Astrocyte of the spinal cord (primary cell): ENCODE data around the gene PSAPL1.
"Not testable (repeated sequence)": the region's sequence is repeated elsewhere in the genome, so short reads cannot be mapped to it uniquely, and the experiment has no call there.

Experiments
- DNase-seq: peaks from one replicate; pipeline ENCODE4 v3.0.0; 2011; ENCODE audit warnings: low read depth, low spot score
- H3K4me3 ChIP-seq: 2 replicates; pipeline ENCODE4 v1.5.1; 2011; ENCODE audit warnings: low read depth, mild to moderate bottlenecking, low read length, moderate library complexity
- CTCF ChIP-seq: IDR thresholded peaks from 2 replicates; pipeline ENCODE4 v1.5.1; 2012; ENCODE audit warnings: low read depth, mild to moderate bottlenecking, low read length, inconsistent platforms
- in situ Hi-C: cut with HindIII; loops from 2 replicates; pipeline ENCODE4 v1.10.0; 2017; ENCODE audit warnings: low sequenced_read_pairs

PSAPL1 gene

GRCh38 chr4:7457201-7458065 lies 22.7 kb upstream of the PSAPL1 start:
- H3K4me3 ChIP-seq = no peak overlapping the region
- no peak for TF ChIP-seq CTCF
- in situ Hi-C loops = no loop called here
- no peak for DNase-seq

DNA sequence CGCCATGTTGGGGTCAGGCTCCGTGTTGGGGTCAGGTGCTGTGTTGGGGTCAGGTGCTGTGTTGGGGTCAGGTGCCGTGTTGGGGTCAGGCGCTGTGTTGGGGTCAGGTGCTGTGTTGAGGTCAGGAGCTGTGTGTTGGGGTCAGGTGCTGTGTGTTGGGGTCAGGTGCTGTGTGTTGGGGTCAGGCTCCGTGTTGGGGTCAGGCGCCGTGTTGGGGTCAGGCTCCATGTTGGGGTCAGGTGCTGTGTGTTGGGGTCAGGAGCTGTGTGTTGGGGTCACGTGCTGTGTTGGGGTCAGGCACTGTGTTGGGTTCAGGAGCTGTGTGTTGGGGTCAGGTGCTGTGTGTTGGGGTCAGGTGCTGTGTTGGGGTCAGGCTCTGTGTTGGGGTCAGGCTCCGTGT lies 18.1 kb upstream of the PSAPL1 start:
- H3K4me3 ChIP-seq, DNase-seq, in situ Hi-C loops: not testable (repeated sequence)

GRCh38 chr4:7451800-7452199 lies 17.1 kb upstream of the PSAPL1 start:
- in situ Hi-C loops = no loop called here
- H3K4me3 ChIP-seq = no peak overlapping the region

DNA sequence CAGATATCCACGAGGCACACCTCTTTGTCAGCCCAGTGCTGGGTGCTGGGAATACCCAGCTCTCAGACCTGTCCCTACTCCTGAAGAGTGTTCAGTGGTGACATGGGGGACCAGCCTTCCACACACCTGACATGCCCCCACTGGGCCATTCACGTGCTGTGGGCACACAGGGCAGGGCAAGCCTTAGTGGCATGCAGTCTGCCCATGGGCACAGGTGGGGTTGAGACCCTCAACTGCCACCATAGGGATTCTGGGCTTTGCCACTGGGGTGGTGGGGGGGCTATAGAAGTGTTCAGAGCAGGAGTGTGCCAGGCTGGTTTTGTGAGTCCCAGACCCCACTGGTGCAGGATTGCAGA lies 16.7 kb upstream of the PSAPL1 start:
- in situ Hi-C loops = no loop called here
- no peak for DNase-seq
- TF ChIP-seq CTCF = no peak
- H3K4me3 ChIP-seq = no peak overlapping the region

More at GRCh38 chr4:7451800-7452199, 17.1 kb upstream of the PSAPL1 start:
- no peak for TF ChIP-seq CTCF
- no peak for DNase-seq

DNA sequence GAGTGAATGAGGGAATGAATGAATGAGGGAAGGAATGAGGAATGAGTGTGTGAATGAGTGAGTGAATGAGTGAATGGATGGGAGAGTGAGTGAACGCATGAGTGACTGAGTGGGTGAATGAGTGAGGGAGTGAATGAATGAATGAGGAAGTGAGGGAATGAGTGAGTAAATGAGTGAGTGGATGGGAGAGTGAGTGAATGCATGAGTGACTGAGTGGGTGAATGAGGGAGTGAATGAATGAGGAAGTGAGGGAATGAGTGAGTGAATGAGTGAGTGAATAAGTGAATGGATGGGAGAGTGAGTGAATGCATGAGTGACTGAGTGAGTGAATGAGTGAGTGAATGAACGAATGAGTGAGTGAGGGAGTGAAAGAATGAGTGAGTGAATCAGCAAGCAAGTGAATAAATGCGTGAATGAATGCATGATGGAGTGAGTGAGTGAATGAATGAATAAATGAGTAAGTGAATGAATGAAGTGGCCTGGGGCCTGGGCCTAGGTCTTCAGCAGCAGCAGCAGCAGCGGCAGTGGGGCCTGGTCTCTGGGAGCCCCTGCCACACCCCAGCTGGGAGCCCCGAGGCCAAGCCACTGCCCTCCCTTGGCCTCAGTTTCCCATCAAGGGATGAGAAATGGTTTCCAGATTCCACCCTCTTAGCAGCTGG lies 16.2 kb upstream of the PSAPL1 start:
- in situ Hi-C loops = no loop called here
- H3K4me3 ChIP-seq = no peak overlapping the region
- no peak for DNase-seq
- TF ChIP-seq CTCF = no peak

DNA sequence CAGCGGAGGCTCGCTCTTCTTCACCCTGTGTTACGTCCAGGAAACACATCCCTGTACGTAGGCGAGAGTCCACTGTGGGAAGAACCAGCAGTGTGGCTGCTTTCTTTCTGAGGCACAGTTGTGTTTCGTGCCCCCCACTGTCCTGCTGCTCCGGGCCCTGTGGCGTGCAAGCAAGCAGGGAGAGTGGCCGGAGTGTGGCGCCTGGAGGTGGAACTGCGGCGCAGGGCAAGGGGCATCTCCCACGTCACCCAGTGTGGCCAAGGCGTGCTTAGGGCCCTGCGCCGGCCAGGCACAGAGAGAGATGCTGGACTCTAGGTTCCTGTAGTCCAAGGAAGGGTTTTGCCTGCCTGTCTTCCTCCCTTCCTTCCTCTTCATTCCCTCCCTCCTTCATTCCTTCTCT lies 13.3 kb upstream of the PSAPL1 start:
- no peak overlapping the region for H3K4me3 ChIP-seq
- no peak for TF ChIP-seq CTCF
- in situ Hi-C loops = no loop called here
- no peak for DNase-seq

GRCh38 chr4:7447236-7447635 lies 12.5 kb upstream of the PSAPL1 start:
- TF ChIP-seq CTCF = no peak
- no peak overlapping the region for H3K4me3 ChIP-seq
- DNase-seq = no peak
- in situ Hi-C loops = no loop called here
